ENCODE measurements around the gene NKIRAS2. TPM values are rescaled to one million over a fixed set of nuclear protein-coding genes. Genes with fewer than 3 reads are reported as not detected.

The NKIRAS2 gene
- total RNA-seq, 6 experiments from 2014 or later: 37.1 to 43.9 (median 40.3) TPM

GRCh38 chr17:41977991-41978390 lies 41.9 kb upstream of the NKIRAS2 start:
- Mint-ChIP-seq H3K27me3 (ENCODE audit: insufficient read depth) (peaks cover 9% of the 10 kb centered on the region), H3K4me1 (ENCODE audit: low read depth) (peaks cover 28% of the 10 kb centered on the region), H3K27ac (peak overlapping the region; percentile 30; the same call in 1 of the 2 replicates), H3K36me3 (ENCODE audit: low read depth) (peaks cover 32% of the 10 kb centered on the region), H3K9me3 (no peaks in the 10 kb centered on the region), H3K4me3 (no peak overlapping the region)
- DNase-seq: no peak
- TF ChIP-seq CTCF (IDR thresholded peaks at IDR 0.05): no peak

GRCh38 chr17:41982026-41982760 lies 37.7 kb upstream of the NKIRAS2 start:
- peaks cover 50% of the 10 kb centered on the region for H3K36me3 Mint-ChIP-seq (ENCODE audit: low read depth)
- no peak for TF ChIP-seq CTCF (IDR thresholded peaks at IDR 0.05)
- H3K27me3 Mint-ChIP-seq (ENCODE audit: insufficient read depth): peaks cover 2% of the 10 kb centered on the region

GRCh38 chr17:41984454-41984853 lies 35.4 kb upstream of the NKIRAS2 start:
- H3K4me1 Mint-ChIP-seq (ENCODE audit: low read depth): peaks cover 13% of the 10 kb centered on the region
- peaks cover 2% of the 10 kb centered on the region for H3K27me3 Mint-ChIP-seq (ENCODE audit: insufficient read depth)
- no peak for TF ChIP-seq CTCF (IDR thresholded peaks at IDR 0.05)
- no peak overlapping the region for H3K27ac Mint-ChIP-seq
- DNase-seq: no peak
- no peaks in the 10 kb centered on the region for H3K9me3 Mint-ChIP-seq
- H3K4me3 Mint-ChIP-seq: no peak overlapping the region
- peaks cover 58% of the 10 kb centered on the region for H3K36me3 Mint-ChIP-seq (ENCODE audit: low read depth)

More at GRCh38 chr17:41982026-41982760, 37.7 kb upstream of the NKIRAS2 start:
- no peak overlapping the region; the same call in 1 of the 2 replicates for H3K4me3 Mint-ChIP-seq
- DNase-seq: no peak
- peaks cover 8% of the 10 kb centered on the region for H3K4me1 Mint-ChIP-seq (ENCODE audit: low read depth)
- H3K9me3 Mint-ChIP-seq: no peaks in the 10 kb centered on the region
- H3K27ac Mint-ChIP-seq: peak overlapping the region; percentile 54

GRCh38 chr17:41985919-41986318 lies 34.0 kb upstream of the NKIRAS2 start:
- Mint-ChIP-seq H3K36me3 (ENCODE audit: low read depth) (peaks cover 56% of the 10 kb centered on the region), H3K4me3 (no peak overlapping the region), H3K9me3 (no peaks in the 10 kb centered on the region), H3K27ac (no peak overlapping the region), H3K4me1 (ENCODE audit: low read depth) (peaks cover 13% of the 10 kb centered on the region), H3K27me3 (ENCODE audit: insufficient read depth) (peaks cover 2% of the 10 kb centered on the region)
- TF ChIP-seq CTCF (IDR thresholded peaks at IDR 0.05): no peak
- DNase-seq: no peak

GRCh38 chr17:41986634-41987033 lies 33.3 kb upstream of the NKIRAS2 start:
- no peak overlapping the region for H3K4me3 Mint-ChIP-seq
- TF ChIP-seq CTCF (IDR thresholded peaks at IDR 0.05): no peak
- peaks cover 59% of the 10 kb centered on the region for H3K36me3 Mint-ChIP-seq (ENCODE audit: low read depth)
- no peak overlapping the region for H3K27ac Mint-ChIP-seq
- peaks cover under 1% of the 10 kb centered on the region for H3K27me3 Mint-ChIP-seq (ENCODE audit: insufficient read depth)
- no peak for DNase-seq
- H3K4me1 Mint-ChIP-seq (ENCODE audit: low read depth): peaks cover 13% of the 10 kb centered on the region
- H3K9me3 Mint-ChIP-seq: no peaks in the 10 kb centered on the region

All from HFFc6 (cell line).